ENCODE data around the gene SREBF1.

The SREBF1 gene

GRCh38 chr17:17805575-17805974 is 31.2 kb downstream of the SREBF1 start:
- Histone ChIP-seq H2AFZ (ENCODE audit: low read depth, low read length) (no peak overlapping the region), H3K36me3 (ENCODE audit: insufficient read depth, low read length) (peaks cover 70% of the 10 kb centered on the region), H3K4me3 (ENCODE audit: low read length) (no peak overlapping the region), H3K4me1 (ENCODE audit: insufficient read depth, low read length) (peaks cover 2% of the 10 kb centered on the region), H3K27me3 (ENCODE audit: insufficient read depth, low read length) (no peaks in the 10 kb centered on the region), H3K9me3 (ENCODE audit: low read length) (no peaks in the 10 kb centered on the region)

GRCh38 chr17:17804007-17804406 is 32.8 kb downstream of the SREBF1 start:
- no peaks in the 10 kb centered on the region for H3K27me3 ChIP-seq (ENCODE audit: insufficient read depth, low read length)
- no peak overlapping the region for H2AFZ ChIP-seq (ENCODE audit: low read depth, low read length)
- no peak overlapping the region for H3K4me3 ChIP-seq (ENCODE audit: low read length)
- no peaks in the 10 kb centered on the region for H3K9me3 ChIP-seq (ENCODE audit: low read length)
- H3K4me1 ChIP-seq (ENCODE audit: insufficient read depth, low read length), result peaks cover 5% of the 10 kb centered on the region
- H3K36me3 ChIP-seq (ENCODE audit: insufficient read depth, low read length), result peaks cover 75% of the 10 kb centered on the region

GRCh38 chr17:17801800-17802481 is 34.8 kb downstream of the SREBF1 start:
- Histone ChIP-seq H3K4me3 (ENCODE audit: low read length) (no peak overlapping the region), H3K9me3 (ENCODE audit: low read length) (no peaks in the 10 kb centered on the region), H3K4me1 (ENCODE audit: insufficient read depth, low read length) (peaks cover 8% of the 10 kb centered on the region), H2AFZ (ENCODE audit: low read depth, low read length) (no peak overlapping the region), H3K36me3 (ENCODE audit: insufficient read depth, low read length) (peaks cover 85% of the 10 kb centered on the region), H3K27me3 (ENCODE audit: insufficient read depth, low read length) (no peaks in the 10 kb centered on the region)

- H3K4me1 ChIP-seq (ENCODE audit: insufficient read depth, low read length), result peaks cover 8% of the 10 kb centered on the region
- no peaks in the 10 kb centered on the region for H3K9me3 ChIP-seq (ENCODE audit: low read length)
- peaks cover 85% of the 10 kb centered on the region for H3K36me3 ChIP-seq (ENCODE audit: insufficient read depth, low read length)
- H3K27me3 ChIP-seq (ENCODE audit: insufficient read depth, low read length), result no peaks in the 10 kb centered on the region
- no peak overlapping the region for H2AFZ ChIP-seq (ENCODE audit: low read depth, low read length)
- H3K4me3 ChIP-seq (ENCODE audit: low read length), result no peak overlapping the region
Observed at GRCh38 chr17:17800504-17801021, 36.2 kb downstream of the SREBF1 start.

- Histone ChIP-seq H3K4me1 (ENCODE audit: insufficient read depth, low read length) (peaks cover 8% of the 10 kb centered on the region), H3K36me3 (ENCODE audit: insufficient read depth, low read length) (peaks cover 89% of the 10 kb centered on the region), H3K4me3 (ENCODE audit: low read length) (no peak overlapping the region), H2AFZ (ENCODE audit: low read depth, low read length) (no peak overlapping the region), H3K27me3 (ENCODE audit: insufficient read depth, low read length) (no peaks in the 10 kb centered on the region), H3K9me3 (ENCODE audit: low read length) (no peaks in the 10 kb centered on the region)
Observed at GRCh38 chr17:17798573-17799255, 38.1 kb downstream of the SREBF1 start.

- Histone ChIP-seq H3K36me3 (ENCODE audit: insufficient read depth, low read length) (peaks cover 88% of the 10 kb centered on the region), H3K9me3 (ENCODE audit: low read length) (no peaks in the 10 kb centered on the region), H3K27me3 (ENCODE audit: insufficient read depth, low read length) (no peaks in the 10 kb centered on the region), H3K4me3 (ENCODE audit: low read length) (no peak overlapping the region), H2AFZ (ENCODE audit: low read depth, low read length) (no peak overlapping the region), H3K4me1 (ENCODE audit: insufficient read depth, low read length) (peaks cover 13% of the 10 kb centered on the region)
Observed at GRCh38 chr17:17798010-17798556, 38.7 kb downstream of the SREBF1 start.

- Histone ChIP-seq H3K9me3 (ENCODE audit: low read length) (no peaks in the 10 kb centered on the region), H3K4me3 (ENCODE audit: low read length) (no peak overlapping the region), H3K4me1 (ENCODE audit: insufficient read depth, low read length) (peaks cover 21% of the 10 kb centered on the region), H2AFZ (ENCODE audit: low read depth, low read length) (no peak overlapping the region), H3K27me3 (ENCODE audit: insufficient read depth, low read length) (no peaks in the 10 kb centered on the region), H3K36me3 (ENCODE audit: insufficient read depth, low read length) (peaks cover 87% of the 10 kb centered on the region)
Observed at GRCh38 chr17:17797119-17797809, 39.5 kb downstream of the SREBF1 start.

- H3K9me3 ChIP-seq (ENCODE audit: low read length), result no peaks in the 10 kb centered on the region
- H3K27me3 ChIP-seq (ENCODE audit: insufficient read depth, low read length), result no peaks in the 10 kb centered on the region
- peaks cover 26% of the 10 kb centered on the region for H3K4me1 ChIP-seq (ENCODE audit: insufficient read depth, low read length)
- H3K4me3 ChIP-seq (ENCODE audit: low read length), result no peak overlapping the region
- no peak overlapping the region for H2AFZ ChIP-seq (ENCODE audit: low read depth, low read length)
- H3K36me3 ChIP-seq (ENCODE audit: insufficient read depth, low read length), result peaks cover 82% of the 10 kb centered on the region
Observed at GRCh38 chr17:17796787-17797061, 40.1 kb downstream of the SREBF1 start.

GRCh38 chr17:17795946-17796786 is 40.6 kb downstream of the SREBF1 start:
- Histone ChIP-seq H3K4me3 (ENCODE audit: low read length) (no peak overlapping the region), H3K9me3 (ENCODE audit: low read length) (no peaks in the 10 kb centered on the region), H2AFZ (ENCODE audit: low read depth, low read length) (no peak overlapping the region), H3K4me1 (ENCODE audit: insufficient read depth, low read length) (peaks cover 32% of the 10 kb centered on the region), H3K27me3 (ENCODE audit: insufficient read depth, low read length) (no peaks in the 10 kb centered on the region), H3K36me3 (ENCODE audit: insufficient read depth, low read length) (peaks cover 76% of the 10 kb centered on the region)

- Histone ChIP-seq H2AFZ (ENCODE audit: low read depth, low read length) (no peak overlapping the region), H3K9me3 (ENCODE audit: low read length) (no peaks in the 10 kb centered on the region), H3K4me1 (ENCODE audit: insufficient read depth, low read length) (peaks cover 40% of the 10 kb centered on the region), H3K27me3 (ENCODE audit: insufficient read depth, low read length) (no peaks in the 10 kb centered on the region), H3K36me3 (ENCODE audit: insufficient read depth, low read length) (peaks cover 68% of the 10 kb centered on the region), H3K4me3 (ENCODE audit: low read length) (no peak overlapping the region)
Observed at GRCh38 chr17:17795296-17795695, 41.5 kb downstream of the SREBF1 start.

- Histone ChIP-seq H3K4me1 (ENCODE audit: insufficient read depth, low read length) (peaks cover 48% of the 10 kb centered on the region), H3K9me3 (ENCODE audit: low read length) (no peaks in the 10 kb centered on the region), H2AFZ (ENCODE audit: low read depth, low read length) (no peak overlapping the region), H3K36me3 (ENCODE audit: insufficient read depth, low read length) (peaks cover 61% of the 10 kb centered on the region), H3K4me3 (ENCODE audit: low read length) (no peak overlapping the region), H3K27me3 (ENCODE audit: insufficient read depth, low read length) (no peaks in the 10 kb centered on the region)
Observed at GRCh38 chr17:17794382-17794781, 42.4 kb downstream of the SREBF1 start.

GRCh38 chr17:17793378-17794214 is 43.2 kb downstream of the SREBF1 start:
- peaks cover 47% of the 10 kb centered on the region for H3K4me1 ChIP-seq (ENCODE audit: insufficient read depth, low read length)
- no peaks in the 10 kb centered on the region for H3K9me3 ChIP-seq (ENCODE audit: low read length)
- no peak overlapping the region for H2AFZ ChIP-seq (ENCODE audit: low read depth, low read length)
- no peak overlapping the region for H3K4me3 ChIP-seq (ENCODE audit: low read length)
- H3K36me3 ChIP-seq (ENCODE audit: insufficient read depth, low read length), result peaks cover 53% of the 10 kb centered on the region
- H3K27me3 ChIP-seq (ENCODE audit: insufficient read depth, low read length), result no peaks in the 10 kb centered on the region

All from neuron (in vitro differentiated cells).